AG04449 (cell line): Measurements from ENCODE around the gene RHBDL1.

Experiments used
- CTCF ChIA-PET: fragments of 350-600 bp; formaldehyde crosslinking; extraction: SDS; loops from one replicate; lab custom pipeline; 2021; ENCODE audit warnings: antibody characterized with exemption; lab: Yijun Ruan, JAX
- POLR2A ChIA-PET: fragments of 400-600, 350-600 bp; formaldehyde crosslinking; extraction: SDS; loops from one replicate; lab custom pipeline; 2020; ENCODE audit warnings: antibody characterized with exemption, inconsistent platforms; lab: Yijun Ruan, JAX
- DNase-seq: peaks from one replicate; pipeline ENCODE4 v3.0.0-alpha.2; 2010; ENCODE audit warnings: low read depth, low spot score
- H3K4me3 ChIP-seq: 2 replicates; pipeline ENCODE4 v1.5.1; 2011; ENCODE audit warnings: low read depth, mild to moderate bottlenecking, control low read depth, low read length
- TF ChIP-seq, protein P1 (sequence below): IDR thresholded peaks from one replicate; pipeline ENCODE4 v1.5.1; 2011; ENCODE audit warnings: mild to moderate bottlenecking, moderate library complexity, low read length, control low read depth, inconsistent platforms; ENCODE audit not compliant: insufficient read depth; ENCODE audit errors: missing control alignments

Gene RHBDL1

DNA sequence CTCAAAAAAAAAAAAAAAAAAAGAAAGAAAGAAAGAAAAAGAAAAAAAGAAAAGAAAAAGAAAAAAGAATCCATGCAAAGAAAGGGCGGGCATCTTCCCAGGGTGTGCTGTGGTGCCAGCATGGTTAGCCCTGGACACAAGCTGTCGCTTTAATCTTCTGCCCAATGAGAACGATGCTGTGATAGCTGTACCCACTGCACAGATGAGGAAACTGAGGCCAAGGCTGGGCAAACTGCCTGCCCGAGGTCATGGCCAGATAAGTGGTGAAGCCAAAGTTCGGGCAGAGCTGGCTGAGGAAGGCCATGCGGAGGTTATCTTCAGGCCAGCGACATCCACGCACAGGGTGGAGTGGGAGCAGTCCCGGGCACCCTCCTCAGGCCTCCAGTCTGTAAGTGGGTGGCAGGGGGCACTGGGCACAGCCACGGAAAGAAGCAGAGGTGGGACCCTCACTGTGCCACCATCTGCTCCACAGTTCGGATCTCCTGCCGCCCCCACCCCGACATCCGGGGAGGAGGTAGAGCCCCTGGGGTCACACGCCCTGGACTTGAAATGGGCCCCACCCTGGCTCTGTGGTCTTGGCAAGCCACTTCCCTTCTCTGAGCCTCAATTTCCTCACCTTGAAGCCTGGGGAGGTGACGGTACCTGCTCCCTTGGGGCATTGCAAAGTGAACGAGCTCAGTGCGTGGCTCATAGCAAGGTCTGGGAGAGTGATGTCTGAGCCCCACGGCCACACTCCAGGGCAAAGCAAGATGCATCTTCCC is 23.6 kb downstream of the RHBDL1 start:
- TF ChIP-seq, protein P1, sequence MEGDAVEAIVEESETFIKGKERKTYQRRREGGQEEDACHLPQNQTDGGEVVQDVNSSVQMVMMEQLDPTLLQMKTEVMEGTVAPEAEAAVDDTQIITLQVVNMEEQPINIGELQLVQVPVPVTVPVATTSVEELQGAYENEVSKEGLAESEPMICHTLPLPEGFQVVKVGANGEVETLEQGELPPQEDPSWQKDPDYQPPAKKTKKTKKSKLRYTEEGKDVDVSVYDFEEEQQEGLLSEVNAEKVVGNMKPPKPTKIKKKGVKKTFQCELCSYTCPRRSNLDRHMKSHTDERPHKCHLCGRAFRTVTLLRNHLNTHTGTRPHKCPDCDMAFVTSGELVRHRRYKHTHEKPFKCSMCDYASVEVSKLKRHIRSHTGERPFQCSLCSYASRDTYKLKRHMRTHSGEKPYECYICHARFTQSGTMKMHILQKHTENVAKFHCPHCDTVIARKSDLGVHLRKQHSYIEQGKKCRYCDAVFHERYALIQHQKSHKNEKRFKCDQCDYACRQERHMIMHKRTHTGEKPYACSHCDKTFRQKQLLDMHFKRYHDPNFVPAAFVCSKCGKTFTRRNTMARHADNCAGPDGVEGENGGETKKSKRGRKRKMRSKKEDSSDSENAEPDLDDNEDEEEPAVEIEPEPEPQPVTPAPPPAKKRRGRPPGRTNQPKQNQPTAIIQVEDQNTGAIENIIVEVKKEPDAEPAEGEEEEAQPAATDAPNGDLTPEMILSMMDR = no peak
- ChIA-PET POLR2A (no interaction called here), CTCF (interaction anchor here (1.2 to 6.6 kb wide), 2 partner anchors 13 to 17 kb away, joined by 4 to 53 read pairs; no protein-coding TSS in a partner anchor)
- H3K4me3 ChIP-seq = no peak overlapping the region
- DNase-seq = no peak

DNA sequence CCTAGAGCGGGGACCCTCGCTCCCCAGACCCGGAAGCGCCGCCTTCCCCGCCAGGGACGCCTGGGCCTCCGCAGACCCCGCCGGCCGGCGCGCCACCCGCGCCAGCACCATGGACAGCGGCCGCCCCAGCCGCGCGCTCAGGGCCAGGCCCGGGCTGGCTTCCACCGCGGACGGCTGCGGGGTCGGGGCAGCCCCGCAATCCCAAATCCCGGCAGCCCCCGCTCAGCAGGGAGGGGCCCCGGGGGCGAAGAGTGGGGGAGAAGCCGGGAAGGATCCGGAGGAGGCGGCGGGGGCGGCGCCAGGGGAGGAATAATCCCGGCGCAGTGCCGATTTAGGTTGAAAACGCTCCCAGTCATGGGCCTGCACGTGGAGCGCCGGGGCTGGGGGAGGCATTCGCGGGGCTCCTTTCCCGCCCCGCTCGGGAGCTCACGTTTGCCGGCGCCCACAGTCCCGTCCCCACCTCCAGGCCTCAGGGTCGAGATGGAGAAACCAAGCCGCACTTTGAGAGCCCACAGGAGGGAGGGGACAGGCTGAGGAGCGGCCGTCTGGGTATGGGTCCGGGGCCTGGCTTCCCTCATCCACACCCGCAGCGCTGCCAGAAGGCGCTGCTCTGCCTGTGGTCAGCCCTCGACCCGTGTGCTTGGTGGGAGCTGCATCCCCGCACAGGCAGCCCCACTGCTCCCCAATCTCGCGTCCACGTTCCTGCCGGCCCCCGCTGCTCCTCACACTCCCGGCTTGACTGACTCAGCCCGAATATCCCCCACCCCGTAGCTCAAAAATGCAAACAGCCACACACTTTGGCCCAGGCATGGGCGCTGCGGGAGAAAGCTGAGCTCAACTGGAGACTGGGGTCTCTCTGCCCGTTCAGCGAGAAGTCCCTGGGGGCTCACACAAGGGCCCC is 25.5 kb downstream of the RHBDL1 start:
- H3K4me3 ChIP-seq = no peak overlapping the region
- CTCF ChIA-PET = interaction anchor here (1.2 to 6.6 kb wide), 3 partner anchors 8 to 40 kb away, joined by 4 to 53 read pairs (median 6); partner anchors contain the start of gene CIAO3
- no peak for DNase-seq
- POLR2A ChIA-PET = no interaction called here
- TF ChIP-seq, protein P1 = no peak

DNA sequence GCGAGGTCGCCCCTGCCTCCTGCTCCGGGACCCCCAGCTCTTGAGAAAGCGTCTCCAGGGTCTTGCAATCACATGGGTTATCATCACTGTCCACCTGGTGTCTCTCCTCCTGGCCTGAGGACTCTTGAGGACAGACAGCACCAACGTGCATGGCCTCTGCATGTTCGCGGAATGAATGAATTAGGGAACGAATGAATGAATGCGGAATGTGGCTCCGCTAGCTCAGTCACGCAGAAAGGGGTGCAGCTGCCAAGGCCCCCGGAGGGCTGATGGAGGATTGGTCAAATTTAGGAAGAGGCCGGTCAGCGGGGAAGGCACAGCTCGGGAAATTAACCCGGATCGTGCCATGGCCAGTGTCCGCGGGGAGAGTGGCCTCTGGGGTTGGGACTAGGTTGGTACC is 26.9 kb downstream of the RHBDL1 start:
- no peak for DNase-seq
- TF ChIP-seq, protein P1 = no peak
- ChIA-PET POLR2A (no interaction called here), CTCF (interaction anchor here (1.2 to 6.6 kb wide), 3 partner anchors 9 to 38 kb away, joined by 4 to 53 read pairs (median 6); partner anchors contain the start of gene CIAO3)
- no peak overlapping the region for H3K4me3 ChIP-seq

DNA sequence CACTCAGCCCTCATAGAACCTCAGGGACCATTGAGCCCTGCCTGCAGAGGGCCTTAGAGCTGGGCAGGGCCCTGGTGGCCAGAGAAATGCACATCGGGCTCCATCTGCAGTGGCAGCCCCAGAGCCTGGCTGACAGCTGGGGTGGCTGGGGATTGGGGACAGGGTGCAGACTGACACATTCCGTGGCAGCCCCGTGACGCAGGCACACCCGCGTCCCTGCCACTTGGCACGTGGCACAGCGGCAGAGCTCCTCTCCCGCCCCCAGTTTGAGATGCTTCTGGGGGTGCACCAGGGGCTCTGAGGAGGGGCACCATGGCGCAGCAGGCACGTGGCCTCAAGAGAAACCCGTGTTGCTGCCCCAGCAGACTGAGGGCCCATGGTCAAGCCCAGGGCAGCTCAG is 27.9 kb downstream of the RHBDL1 start:
- POLR2A ChIA-PET = no interaction called here
- H3K4me3 ChIP-seq = no peak overlapping the region
- CTCF ChIA-PET = interaction anchor here (0.8 to 6.6 kb wide), 4 partner anchors 8 to 37 kb away, joined by 3 to 53 read pairs (median 6); partner anchors contain the start of genes ANTKMT and CIAO3
- no peak for DNase-seq
- TF ChIP-seq, protein P1 = no peak

DNA sequence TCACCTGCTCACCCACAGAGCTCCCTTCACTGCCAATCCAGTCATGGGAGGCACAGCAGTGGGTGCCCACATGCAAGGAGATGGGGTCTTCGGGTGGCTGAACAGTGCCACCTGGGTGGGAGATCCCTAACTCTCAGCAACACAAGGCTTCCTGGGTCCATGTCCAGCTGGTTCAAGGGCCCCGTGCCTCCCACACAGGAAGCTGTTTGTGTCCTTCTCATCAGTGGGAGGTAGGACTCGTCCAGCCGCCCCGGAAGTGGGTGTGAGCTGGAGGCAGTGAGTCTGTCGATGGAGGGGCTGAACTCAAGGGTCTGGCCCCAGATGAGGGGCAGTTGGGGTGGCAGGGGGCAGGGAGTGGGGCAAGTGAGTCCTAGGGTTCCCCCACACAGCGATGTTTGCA is 28.6 kb downstream of the RHBDL1 start:
- CTCF ChIA-PET = interaction anchor here (1.0 to 6.6 kb wide), 3 partner anchors 8 to 37 kb away, joined by 3 to 53 read pairs (median 5); partner anchors contain the start of gene CIAO3
- TF ChIP-seq, protein P1 = no peak
- no peak overlapping the region for H3K4me3 ChIP-seq
- DNase-seq = no peak
- POLR2A ChIA-PET = no interaction called here
